DND-41 (cell line): ENCODE results near the gene ASB5.

Source experiments
- CTCF ChIP-seq: IDR thresholded peaks from 2 replicates; pipeline ENCODE4 v1.5.1; 2012; ENCODE audit warnings: borderline replicate concordance, low read length, moderate library complexity, mild to moderate bottlenecking; ENCODE audit not compliant: poor library complexity, severe bottlenecking; ENCODE audit errors: extremely low read depth
- EZH2 ChIP-seq: IDR thresholded peaks from 3 replicates; pipeline ENCODE4 v1.6.1; 2012; ENCODE audit warnings: borderline replicate concordance, low read depth, mild to moderate bottlenecking, moderate library complexity, low read length, inconsistent platforms; ENCODE audit not compliant: severe bottlenecking

- TF ChIP-seq CTCF (no peak), EZH2 (no peak)
Measured at GRCh38 chr4:176238157-176238610, 30.8 kb downstream of the ASB5 start.
